Mucosa of rectum (tissue), 2 donors: ENCODE measurements around the gene RAB7B.

Experiments
- H3K27ac ChIP-seq, 2 donors: one replicate each; pipeline ENCODE4 v1.7.0; 2013; ENCODE audit warnings: inconsistent platforms in 2 of 2, low read depth in 2 of 2, low read length in 2 of 2
- H3K27me3 ChIP-seq, 2 donors: one replicate each; pipeline ENCODE4 v1.7.0; 2013; ENCODE audit warnings: low read length in 2 of 2; ENCODE audit not compliant: control insufficient read depth in 2 of 2, insufficient read depth in 2 of 2
- H3K36me3 ChIP-seq, 2 donors: one replicate each; pipeline ENCODE4 v1.7.0; 2013; ENCODE audit warnings: low read length in 2 of 2; ENCODE audit not compliant: control insufficient read depth in 2 of 2, insufficient read depth in 2 of 2
- H3K4me1 ChIP-seq, 2 donors: one replicate each; pipeline ENCODE4 v1.7.0; 2013; ENCODE audit warnings: low read length in 2 of 2, mild to moderate bottlenecking in 1 of 2; ENCODE audit not compliant: control insufficient read depth in 2 of 2, insufficient read depth in 2 of 2
- H3K4me3 ChIP-seq, 2 donors: one replicate each; pipeline ENCODE4 v1.7.0; 2013; ENCODE audit warnings: low read length in 2 of 2
- H3K9ac ChIP-seq, 2 donors: one replicate each; pipeline ENCODE4 v1.7.0; 2013; ENCODE audit warnings: low read length in 2 of 2, low read depth in 1 of 2, mild to moderate bottlenecking in 1 of 2
- H3K9me3 ChIP-seq, 2 donors: one replicate each; pipeline ENCODE4 v1.7.0; 2013; ENCODE audit warnings: low read length in 2 of 2; ENCODE audit not compliant: control insufficient read depth in 2 of 2
- donor health status: healthy.
- donor health status: Normal muscosa, but diverticular disease.

RAB7B gene

DNA sequence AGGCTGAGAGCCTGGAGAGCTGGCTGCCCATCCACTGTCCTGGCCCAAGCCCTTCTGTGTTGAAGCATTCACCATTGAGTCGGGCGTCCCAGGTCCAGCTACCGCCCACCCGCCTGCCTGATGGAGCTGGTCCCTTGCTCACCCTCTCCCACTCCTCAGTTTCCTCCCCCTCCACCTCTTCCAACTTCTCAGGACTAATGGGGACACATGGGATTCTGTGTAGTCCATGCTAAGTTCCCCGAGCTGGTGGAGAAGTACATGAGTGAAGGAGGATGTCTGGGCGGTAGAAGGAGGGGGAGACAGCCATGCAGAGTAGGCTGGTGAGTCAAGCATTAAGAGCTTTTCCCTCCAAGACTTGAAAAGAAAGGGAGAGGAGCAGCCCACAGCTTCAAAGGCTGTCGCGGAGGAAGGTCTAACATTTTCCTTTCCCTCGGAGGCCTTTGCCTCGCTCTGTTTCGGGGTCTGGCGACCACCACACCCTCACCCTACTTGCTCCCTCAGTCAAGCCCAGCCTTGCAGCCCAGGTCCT, 60.5 kb downstream of the RAB7B start:
- H3K36me3 ChIP-seq = no peaks in the 10 kb centered on the region
- no peaks in the 10 kb centered on the region for H3K4me1 ChIP-seq
- no peak overlapping the region for H3K4me3 ChIP-seq
- H3K27me3 ChIP-seq = peaks cover 0 to 3% of the 10 kb centered on the region in 2 donors
- no peaks in the 10 kb centered on the region for H3K9me3 ChIP-seq
- H3K9ac ChIP-seq = no peak overlapping the region
- no peak overlapping the region for H3K27ac ChIP-seq

DNA sequence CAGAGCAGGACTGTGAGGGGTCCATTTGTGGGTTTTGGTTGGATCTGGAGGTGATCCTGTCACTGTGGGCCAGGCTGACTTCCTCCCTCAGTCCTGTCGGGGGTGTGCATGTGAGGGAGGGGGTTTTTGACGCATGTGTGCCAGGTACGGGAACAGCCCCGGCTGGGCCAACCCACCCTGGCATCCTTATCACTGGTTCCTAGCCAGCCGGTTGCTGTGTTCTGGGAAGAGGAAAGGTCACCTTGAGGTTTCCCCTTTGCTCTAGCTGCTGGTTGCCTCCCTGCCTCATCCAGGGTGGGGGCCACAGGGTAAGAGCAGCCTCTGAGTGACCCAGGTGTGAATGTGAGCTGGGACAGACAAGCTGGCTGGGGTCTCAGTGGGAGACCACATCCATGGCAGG, 62.5 kb downstream of the RAB7B start:
- no peaks in the 10 kb centered on the region for H3K9me3 ChIP-seq
- H3K27me3 ChIP-seq = peaks cover 0 to 8% of the 10 kb centered on the region in 2 donors
- H3K36me3 ChIP-seq = no peaks in the 10 kb centered on the region
- H3K27ac ChIP-seq = no peak overlapping the region
- H3K9ac ChIP-seq = no peak overlapping the region
- H3K4me3 ChIP-seq = no peak overlapping the region
- no peaks in the 10 kb centered on the region for H3K4me1 ChIP-seq

- no peak overlapping the region for H3K4me3 ChIP-seq
- H3K4me1 ChIP-seq = no peaks in the 10 kb centered on the region
- H3K9ac ChIP-seq = no peak overlapping the region
- no peaks in the 10 kb centered on the region for H3K36me3 ChIP-seq
- H3K27me3 ChIP-seq = peaks cover 5% of the 10 kb centered on the region in 2 donors
- H3K27ac ChIP-seq = no peak overlapping the region
- no peaks in the 10 kb centered on the region for H3K9me3 ChIP-seq
These were observed 63.4 kb downstream of the RAB7B start for GRCh38 chr1:205939690-205940330.

DNA sequence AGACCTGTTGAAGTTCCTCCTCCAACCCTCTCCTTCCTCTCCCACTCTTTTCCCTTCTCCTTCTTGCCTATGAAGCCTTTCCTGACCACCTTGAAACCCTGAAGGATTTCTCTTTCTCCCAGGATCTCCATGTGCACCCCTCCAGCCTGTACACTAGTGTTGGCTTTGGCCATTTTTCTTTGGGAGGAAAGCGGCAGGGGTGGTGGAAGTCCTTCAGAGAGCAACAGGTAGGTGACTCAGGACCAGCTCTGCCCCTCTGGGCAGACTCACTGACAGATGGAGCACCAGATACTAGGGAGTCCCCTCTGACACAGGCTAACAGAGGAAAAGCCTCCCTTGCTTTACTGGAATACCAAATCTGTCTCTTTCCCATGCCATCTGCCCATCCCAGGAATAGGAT, 64.5 kb downstream of the RAB7B start:
- H3K4me3 ChIP-seq = no peak overlapping the region
- H3K9me3 ChIP-seq = no peaks in the 10 kb centered on the region
- H3K36me3 ChIP-seq = no peaks in the 10 kb centered on the region
- no peak overlapping the region for H3K27ac ChIP-seq
- no peaks in the 10 kb centered on the region for H3K4me1 ChIP-seq
- H3K27me3 ChIP-seq = peaks cover 5 to 9% of the 10 kb centered on the region in 2 donors
- H3K9ac ChIP-seq = no peak overlapping the region

DNA sequence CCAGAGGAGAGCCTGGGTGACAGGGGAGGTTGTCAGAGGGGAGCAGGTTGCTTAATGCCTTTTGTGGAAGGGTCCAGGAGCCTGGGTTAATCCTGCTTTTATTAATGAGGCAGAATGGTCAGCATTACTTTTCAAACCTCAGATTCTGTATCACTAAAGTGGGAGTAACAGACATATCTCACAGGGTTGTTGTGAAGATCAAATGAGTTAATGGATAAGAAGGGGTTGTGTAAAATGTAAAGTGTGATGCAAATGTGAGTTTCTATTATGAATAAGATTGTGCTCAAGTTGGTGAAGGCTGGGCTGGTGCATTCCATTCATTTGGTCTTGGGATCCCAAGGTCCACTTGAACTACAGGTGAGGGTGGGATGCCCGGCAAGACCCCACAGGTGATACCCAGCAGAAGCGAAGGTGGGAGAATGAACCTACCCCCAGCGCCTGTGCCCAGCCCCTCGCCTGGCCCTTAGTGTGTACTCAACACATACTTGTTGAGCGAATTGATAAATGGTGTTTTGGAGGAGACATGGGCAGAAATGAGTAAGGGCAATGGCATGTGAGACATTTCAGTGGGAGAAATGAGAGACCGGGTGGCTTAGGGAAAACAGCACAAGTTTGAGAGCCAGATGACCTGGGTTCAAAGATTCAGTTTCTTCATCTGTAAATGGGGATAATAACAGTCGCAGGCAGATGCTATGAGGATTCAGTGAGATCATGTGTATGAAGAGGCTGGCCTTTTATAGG, 66.2 kb downstream of the RAB7B start:
- Histone ChIP-seq H3K4me1 (no peaks in the 10 kb centered on the region), H3K4me3 (no peak overlapping the region), H3K9ac (no peak overlapping the region)

DNA sequence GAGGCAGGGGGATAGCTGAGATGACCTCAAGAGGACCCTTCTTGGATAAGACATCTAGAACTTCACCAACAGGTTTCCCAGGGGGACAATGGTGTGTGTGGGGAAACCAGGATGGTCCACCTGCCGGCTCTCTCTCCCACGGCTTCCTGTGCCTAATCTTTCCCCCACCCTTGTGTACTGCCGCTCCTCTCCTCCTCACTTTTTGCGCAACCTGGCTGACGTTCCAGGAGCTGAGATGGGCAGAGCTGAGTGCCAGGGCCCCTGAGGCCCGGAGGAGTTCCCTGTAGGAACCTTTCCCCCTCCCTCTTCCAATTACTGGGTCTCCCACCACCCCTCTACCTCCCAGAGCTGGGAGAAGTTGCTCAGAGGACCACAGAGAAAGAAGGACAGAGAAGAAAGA, 66.9 kb downstream of the RAB7B start:
- H3K27me3 ChIP-seq = peaks cover 5 to 15% of the 10 kb centered on the region in 2 donors
- no peak overlapping the region for H3K4me3 ChIP-seq
- H3K4me1 ChIP-seq = no peaks in the 10 kb centered on the region
- H3K27ac ChIP-seq = no peak overlapping the region
- H3K9ac ChIP-seq = no peak overlapping the region
- no peaks in the 10 kb centered on the region for H3K9me3 ChIP-seq
- no peaks in the 10 kb centered on the region for H3K36me3 ChIP-seq

More for the DNA sequence above, 66.2 kb downstream of the RAB7B start:
- peaks cover 5 to 15% of the 10 kb centered on the region in 2 donors for H3K27me3 ChIP-seq
- no peaks in the 10 kb centered on the region for H3K36me3 ChIP-seq
- no peak overlapping the region for H3K27ac ChIP-seq
- no peaks in the 10 kb centered on the region for H3K9me3 ChIP-seq

- Histone ChIP-seq H3K36me3 (no peaks in the 10 kb centered on the region), H3K9ac (no peak overlapping the region), H3K4me1 (no peaks in the 10 kb centered on the region), H3K27me3 (peaks cover 5 to 15% of the 10 kb centered on the region in 2 donors), H3K9me3 (no peaks in the 10 kb centered on the region), H3K27ac (no peak overlapping the region), H3K4me3 (no peak overlapping the region)
These were observed 67.3 kb downstream of the RAB7B start for GRCh38 chr1:205935869-205936268.

DNA sequence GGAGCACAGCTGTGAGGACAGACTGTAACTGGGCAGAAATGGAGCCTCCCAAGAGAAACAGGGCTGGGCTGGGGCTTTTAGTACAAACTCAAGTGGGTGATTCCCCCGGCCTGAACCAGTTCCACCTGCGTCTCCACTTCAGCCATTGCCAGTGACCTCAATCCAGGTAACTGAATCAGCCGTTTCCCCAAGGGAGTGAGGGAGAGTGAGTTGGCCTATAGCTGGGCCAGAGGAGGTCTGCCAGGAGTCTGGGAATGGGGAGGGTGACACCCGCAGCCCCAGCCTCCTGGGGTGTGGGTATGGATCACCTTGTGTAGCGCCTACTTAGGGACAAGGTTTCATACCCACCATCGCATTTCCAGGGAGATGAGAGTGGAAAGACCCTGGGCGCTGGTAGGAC, 68.4 kb downstream of the RAB7B start:
- Histone ChIP-seq H3K4me1 (no peaks in the 10 kb centered on the region), H3K27ac (no peak overlapping the region), H3K9me3 (no peaks in the 10 kb centered on the region), H3K36me3 (no peaks in the 10 kb centered on the region), H3K27me3 (peaks cover 5 to 15% of the 10 kb centered on the region in 2 donors), H3K9ac (no peak overlapping the region), H3K4me3 (no peak overlapping the region)

- H3K4me1 ChIP-seq = no peaks in the 10 kb centered on the region
- H3K9ac ChIP-seq = no peak overlapping the region
- H3K27ac ChIP-seq = no peak overlapping the region
- H3K36me3 ChIP-seq = no peaks in the 10 kb centered on the region
- H3K4me3 ChIP-seq = no peak overlapping the region
- no peaks in the 10 kb centered on the region for H3K9me3 ChIP-seq
- peaks cover 5 to 15% of the 10 kb centered on the region in 2 donors for H3K27me3 ChIP-seq
These were observed 69.2 kb downstream of the RAB7B start for GRCh38 chr1:205933671-205934618.
